NAMALWA (cell line): ENCODE results near the gene LCE3B.
"Not testable (repeated sequence)": the region's sequence is repeated elsewhere in the genome, so short reads cannot be mapped to it uniquely, and the experiment has no call there.

Experiments used
- DNase-seq: peaks from one replicate; pipeline ENCODE4 v3.0.0-alpha.2; 2015; ENCODE audit warnings: low spot score

The LCE3B gene

GRCh38 chr1:152613511-152613910 lies at the start of gene LCE3B:
TSS of gene LCE3B (plus strand) at chr1:152613811. CDS start at chr1:152613811, 0 bp downstream.
- DNase-seq = no peak

GRCh38 chr1:152565115-152565514 lies 48.5 kb upstream of the LCE3B start:
- DNase-seq = no peak

GRCh38 chr1:152565535-152566215 lies 47.9 kb upstream of the LCE3B start:
- DNase-seq = no peak

GRCh38 chr1:152566681-152567080 lies 46.9 kb upstream of the LCE3B start, which contains the start of gene LCE3E:
TSS of gene LCE3E (minus strand) at chr1:152566780. CDS start at chr1:152566208, 572 bp downstream.
- no peak for DNase-seq

- no peak for DNase-seq
Measured at GRCh38 chr1:152577168-152577567, 36.4 kb upstream of the LCE3B start.

GRCh38 chr1:152579526-152579925 lies 34.1 kb upstream of the LCE3B start:
- not testable (repeated sequence) for DNase-seq

- DNase-seq = no peak
Measured at GRCh38 chr1:152580433-152580832, 33.2 kb upstream of the LCE3B start, which contains the start of gene LCE3D. TSS of gene LCE3D (minus strand) at chr1:152580516. CDS start at chr1:152579936, 580 bp downstream.

GRCh38 chr1:152582647-152583046 lies 31.0 kb upstream of the LCE3B start:
- no peak for DNase-seq

- peak; percentile 25 for DNase-seq
Measured at GRCh38 chr1:152585586-152585985, 28.0 kb upstream of the LCE3B start.

- DNase-seq = no peak
Measured at GRCh38 chr1:152596986-152597385, 16.6 kb upstream of the LCE3B start.

- no peak for DNase-seq
Measured at GRCh38 chr1:152599934-152600333, 13.7 kb upstream of the LCE3B start, which contains the start of gene LCE3C. TSS of gene LCE3C (plus strand) at chr1:152600234. CDS start at chr1:152600732, 498 bp downstream.

GRCh38 chr1:152621993-152622392 lies 8.4 kb downstream of the LCE3B start:
- DNase-seq = no peak

- no peak for DNase-seq
Measured at GRCh38 chr1:152622803-152623202, 9.2 kb downstream of the LCE3B start, which contains the start of gene LCE3A. TSS of gene LCE3A (minus strand) at chr1:152623103. CDS start at chr1:152623103, 0 bp downstream.

- DNase-seq = peak; percentile 45
Measured at GRCh38 chr1:152623203-152623844, 9.7 kb downstream of the LCE3B start.

- DNase-seq = no peak
Measured at GRCh38 chr1:152626744-152627143, 13.1 kb downstream of the LCE3B start.

GRCh38 chr1:152630596-152630995 lies 17.0 kb downstream of the LCE3B start:
- no peak for DNase-seq

GRCh38 chr1:152640351-152640750 lies 26.7 kb downstream of the LCE3B start:
- no peak for DNase-seq

- no peak for DNase-seq
Measured at GRCh38 chr1:152643945-152644344, 30.3 kb downstream of the LCE3B start.

- DNase-seq = no peak
Measured at GRCh38 chr1:152645146-152645545, 31.5 kb downstream of the LCE3B start.

- DNase-seq = no peak
Measured at GRCh38 chr1:152646656-152647055, 33.0 kb downstream of the LCE3B start.

- DNase-seq = peak; percentile 85
Measured at GRCh38 chr1:152654110-152654509, 40.5 kb downstream of the LCE3B start.

- no peak for DNase-seq
Measured at GRCh38 chr1:152656459-152656858, 42.8 kb downstream of the LCE3B start.

GRCh38 chr1:152657677-152658076 lies 44.1 kb downstream of the LCE3B start:
- no peak for DNase-seq
